Fibroblast of skin of right biceps (primary cell): ENCODE results near the gene PLD5.
A peak's percentile ranks its signal among the peaks of the same experiment; 100 is the strongest.
"Not testable (repeated sequence)": the region's sequence is repeated elsewhere in the genome, so short reads cannot be mapped to it uniquely, and the experiment has no call there.

Experiments used
- DNase-seq: peaks from one replicate; pipeline ENCODE4 v3.0.0-alpha.2; 2013

The PLD5 gene

GRCh38 chr1:242477944-242478343 lies 46.6 kb downstream of the PLD5 start:
- no peak for DNase-seq

- DNase-seq, result no peak
Measured at GRCh38 chr1:242470774-242471173, 53.7 kb downstream of the PLD5 start.

- DNase-seq, result peak; percentile 3
Measured at GRCh38 chr1:242468784-242469183, 55.7 kb downstream of the PLD5 start.

- peak; percentile 47 for DNase-seq
Measured at GRCh38 chr1:242467556-242468145, 56.8 kb downstream of the PLD5 start.

GRCh38 chr1:242462867-242463266 lies 61.6 kb downstream of the PLD5 start:
- no peak for DNase-seq

GRCh38 chr1:242459740-242460139 lies 64.8 kb downstream of the PLD5 start:
- not testable (repeated sequence) for DNase-seq

GRCh38 chr1:242456726-242457269 lies 67.7 kb downstream of the PLD5 start:
- DNase-seq, result no peak

- no peak for DNase-seq
Measured at GRCh38 chr1:242455052-242455361, 69.5 kb downstream of the PLD5 start.

GRCh38 chr1:242454262-242455051 lies 70.0 kb downstream of the PLD5 start:
- peak; percentile 41 for DNase-seq

GRCh38 chr1:242452573-242452972 lies 71.9 kb downstream of the PLD5 start:
- DNase-seq, result no peak

- no peak for DNase-seq
Measured at GRCh38 chr1:242449661-242450060, 74.8 kb downstream of the PLD5 start.

GRCh38 chr1:242448910-242449645 lies 75.4 kb downstream of the PLD5 start:
- DNase-seq, result no peak

- DNase-seq, result no peak
Measured at GRCh38 chr1:242447689-242448088, 76.8 kb downstream of the PLD5 start.

GRCh38 chr1:242440757-242441156 lies 83.7 kb downstream of the PLD5 start:
- DNase-seq, result no peak

- DNase-seq, result no peak
Measured at GRCh38 chr1:242435200-242435599, 89.3 kb downstream of the PLD5 start.

GRCh38 chr1:242432491-242433095 lies 91.9 kb downstream of the PLD5 start:
- DNase-seq, result no peak

- DNase-seq, result no peak
Measured at GRCh38 chr1:242431786-242432185, 92.7 kb downstream of the PLD5 start.

GRCh38 chr1:242430956-242431355 lies 93.5 kb downstream of the PLD5 start:
- no peak for DNase-seq

- DNase-seq, result no peak
Measured at GRCh38 chr1:242428399-242429190, 95.9 kb downstream of the PLD5 start.

- no peak for DNase-seq
Measured at GRCh38 chr1:242427519-242427918, 97.0 kb downstream of the PLD5 start.

- DNase-seq, result no peak
Measured at GRCh38 chr1:242426271-242426905, 98.1 kb downstream of the PLD5 start.

- DNase-seq, result no peak
Measured at GRCh38 chr1:242425232-242425631, 99.3 kb downstream of the PLD5 start.
